Measurements from ENCODE around the gene ATP6V1F. TPM values are rescaled to one million over a fixed set of nuclear protein-coding genes. Genes with fewer than 3 reads are reported as not detected.

Gene ATP6V1F
- total RNA-seq, 2 experiments from 2014 or later = 124 to 140 TPM

- ChIA-PET CTCF (no interaction called here), POLR2A (no interaction called here)
- no peak overlapping the region for H3K4me3 Mint-ChIP-seq
- no peak for DNase-seq
- no peaks in the 10 kb centered on the region for H3K36me3 Mint-ChIP-seq (ENCODE audit: low read depth)
- peaks cover 14% of the 10 kb centered on the region for H3K27me3 Mint-ChIP-seq
- no peak overlapping the region for H3K27ac Mint-ChIP-seq
- peaks cover 1% of the 10 kb centered on the region for H3K4me1 Mint-ChIP-seq
- H3K9me3 Mint-ChIP-seq = no peaks in the 10 kb centered on the region
These were observed 27.9 kb downstream of the ATP6V1F start for GRCh38 chr7:128890306-128891109.

GRCh38 chr7:128891110-128891941, 28.7 kb downstream of the ATP6V1F start:
- Mint-ChIP-seq H3K4me3 (no peak overlapping the region), H3K4me1 (peaks cover 1% of the 10 kb centered on the region), H3K27me3 (peaks cover 13% of the 10 kb centered on the region), H3K9me3 (no peaks in the 10 kb centered on the region), H3K27ac (no peak overlapping the region), H3K36me3 (ENCODE audit: low read depth) (no peaks in the 10 kb centered on the region)
- ChIA-PET POLR2A (no interaction called here), CTCF (no interaction called here)
- no peak for DNase-seq

- Mint-ChIP-seq H3K4me3 (no peak overlapping the region), H3K27me3 (peaks cover 14% of the 10 kb centered on the region), H3K36me3 (ENCODE audit: low read depth) (no peaks in the 10 kb centered on the region), H3K4me1 (peaks cover 1% of the 10 kb centered on the region), H3K27ac (no peak overlapping the region), H3K9me3 (no peaks in the 10 kb centered on the region)
- ChIA-PET POLR2A (no interaction called here), CTCF (no interaction called here)
- no peak for DNase-seq
These were observed 29.2 kb downstream of the ATP6V1F start for GRCh38 chr7:128891942-128892269.

DNA sequence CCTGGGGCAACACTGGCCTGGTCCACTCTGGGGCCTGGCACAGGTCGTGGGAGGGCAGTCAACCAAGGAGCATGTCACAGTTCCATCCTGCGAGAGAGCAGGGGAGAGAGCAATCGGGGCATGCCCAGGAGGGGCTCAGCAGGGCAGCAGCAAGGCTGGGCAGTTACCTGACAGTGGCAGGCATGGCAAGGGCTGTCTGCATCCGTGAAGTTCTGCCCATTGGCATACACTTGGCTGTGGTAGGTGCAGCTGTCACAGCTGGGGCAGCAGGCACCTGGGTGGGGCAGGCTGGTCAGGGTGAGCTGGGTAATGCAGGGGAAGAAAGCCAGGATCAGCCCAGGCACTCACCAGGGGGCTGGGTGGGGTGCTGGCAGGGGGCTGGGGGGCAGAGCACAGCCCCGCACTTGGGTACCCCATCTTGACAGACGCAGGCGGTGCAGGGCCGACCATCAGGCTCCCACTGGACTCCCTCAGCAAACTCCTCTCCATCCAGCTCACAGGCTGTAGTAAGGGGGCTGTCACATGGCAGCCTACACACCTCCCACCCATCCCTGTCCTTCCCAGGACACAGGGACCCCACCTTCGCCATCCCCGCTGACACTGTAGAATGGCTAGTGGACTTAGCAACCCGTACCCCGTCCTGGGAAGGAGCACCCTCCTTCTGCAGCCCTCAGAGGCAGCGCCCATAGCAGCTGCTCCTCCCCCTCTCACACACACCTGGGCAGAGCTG, 30.0 kb downstream of the ATP6V1F start:
- Mint-ChIP-seq H3K9me3 (no peaks in the 10 kb centered on the region), H3K27ac (no peak overlapping the region), H3K4me3 (no peak overlapping the region), H3K27me3 (peaks cover 15% of the 10 kb centered on the region), H3K36me3 (ENCODE audit: low read depth) (no peaks in the 10 kb centered on the region), H3K4me1 (peaks cover 1% of the 10 kb centered on the region)
- DNase-seq = no peak
- POLR2A ChIA-PET = interaction anchor here (0.5 kb wide), 1 partner anchor 25 kb away, joined by 3 read pairs; no protein-coding TSS in a partner anchor
- CTCF ChIA-PET = no interaction called here

DNA sequence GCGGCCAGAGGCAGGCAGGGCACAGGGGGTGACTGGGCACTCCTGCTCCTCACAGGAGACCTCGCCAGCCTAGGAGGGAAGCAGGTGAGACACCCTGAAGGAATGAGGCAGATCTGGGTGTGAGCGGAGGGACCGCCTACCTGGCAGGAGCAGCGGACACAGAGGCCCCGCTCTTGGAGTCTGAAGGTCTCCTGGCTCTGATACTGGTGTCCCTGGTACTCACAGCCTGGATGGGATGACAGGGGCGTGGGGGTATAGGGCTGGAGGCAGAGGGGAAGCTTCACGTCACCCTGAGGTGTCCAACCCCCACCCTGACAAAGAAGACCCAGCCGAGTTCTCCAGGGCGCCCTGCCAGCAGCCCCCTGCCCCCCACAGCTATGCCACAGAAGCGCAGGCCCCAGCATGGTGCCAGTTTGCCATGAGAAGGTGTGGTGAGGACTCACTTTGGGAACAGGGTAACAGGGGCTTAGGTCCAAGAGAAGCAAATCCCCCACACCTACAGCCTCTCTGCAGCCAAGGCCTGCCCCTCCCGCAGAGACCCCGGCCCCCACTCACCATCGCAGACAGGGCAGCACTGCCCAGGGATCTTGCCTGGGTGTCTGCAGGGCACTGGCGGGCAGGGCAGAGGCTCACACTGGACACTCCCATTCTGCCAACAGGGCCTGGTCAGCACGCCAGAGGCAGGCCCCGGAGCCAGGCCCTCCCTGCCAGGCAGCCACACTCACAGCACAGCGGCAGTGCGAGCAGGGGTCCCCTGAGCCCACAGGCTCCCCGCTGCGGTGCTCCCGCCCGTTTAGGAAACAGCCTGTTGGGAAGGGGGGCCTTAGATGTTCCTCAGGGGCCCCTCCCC, 30.8 kb downstream of the ATP6V1F start:
- no peak overlapping the region for H3K4me3 Mint-ChIP-seq
- CTCF ChIA-PET = no interaction called here
- H3K9me3 Mint-ChIP-seq = peaks cover under 1% of the 10 kb centered on the region
- POLR2A ChIA-PET = interaction anchor here (0.5 kb wide), 1 partner anchor 26 kb away, joined by 3 read pairs; no protein-coding TSS in a partner anchor
- no peaks in the 10 kb centered on the region for H3K36me3 Mint-ChIP-seq (ENCODE audit: low read depth)
- DNase-seq = no peak
- peaks cover 1% of the 10 kb centered on the region for H3K4me1 Mint-ChIP-seq
- H3K27me3 Mint-ChIP-seq = peaks cover 17% of the 10 kb centered on the region
- H3K27ac Mint-ChIP-seq = no peak overlapping the region

GRCh38 chr7:128894101-128894440, 31.4 kb downstream of the ATP6V1F start:
- POLR2A ChIA-PET = no interaction called here
- H3K4me1 Mint-ChIP-seq = peaks cover 1% of the 10 kb centered on the region
- no peak for DNase-seq
- no peaks in the 10 kb centered on the region for H3K36me3 Mint-ChIP-seq (ENCODE audit: low read depth)
- H3K27me3 Mint-ChIP-seq = peaks cover 18% of the 10 kb centered on the region
- H3K27ac Mint-ChIP-seq = no peak overlapping the region
- CTCF ChIA-PET = interaction anchor here (1.3 kb wide), 1 partner anchor 11 kb away, joined by 3 read pairs; no protein-coding TSS in a partner anchor
- H3K9me3 Mint-ChIP-seq = peaks cover 2% of the 10 kb centered on the region
- no peak overlapping the region for H3K4me3 Mint-ChIP-seq

GRCh38 chr7:128895320-128895719, 32.7 kb downstream of the ATP6V1F start:
- Mint-ChIP-seq H3K27ac (no peak overlapping the region), H3K36me3 (ENCODE audit: low read depth) (no peaks in the 10 kb centered on the region), H3K27me3 (peaks cover 11% of the 10 kb centered on the region), H3K4me1 (no peaks in the 10 kb centered on the region), H3K9me3 (peaks cover 2% of the 10 kb centered on the region), H3K4me3 (no peak overlapping the region)
- ChIA-PET CTCF (interaction anchor here (1.3 kb wide), 1 partner anchor 12 kb away, joined by 3 read pairs; no protein-coding TSS in a partner anchor), POLR2A (no interaction called here)
- no peak for DNase-seq

DNA sequence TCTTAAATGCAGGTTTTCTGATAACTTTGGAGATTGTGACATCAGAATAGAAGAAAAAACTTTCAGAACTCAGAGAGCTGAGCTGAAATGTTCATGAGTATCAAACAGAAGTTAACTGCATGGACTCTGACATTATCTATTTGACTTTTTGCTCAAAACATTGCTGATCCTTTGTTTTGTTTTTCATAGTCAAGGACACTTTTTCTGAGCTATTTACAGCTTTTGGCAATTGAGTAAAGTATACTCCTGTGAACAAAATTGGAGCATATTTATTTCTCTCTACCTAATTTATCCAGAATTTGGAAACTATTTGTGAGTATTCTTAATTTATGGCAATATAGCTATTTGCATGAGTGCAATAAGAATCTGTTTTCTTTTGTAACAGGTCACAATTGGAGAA, 36.7 kb downstream of the ATP6V1F start:
- POLR2A ChIA-PET = no interaction called here
- CTCF ChIA-PET = interaction anchor here (0.9 to 1.6 kb wide), 3 partner anchors 13 to 192 kb away, joined by 3 to 5 read pairs (median 4); no protein-coding TSS in a partner anchor
- H3K36me3 Mint-ChIP-seq (ENCODE audit: low read depth) = no peaks in the 10 kb centered on the region
- no peak overlapping the region for H3K27ac Mint-ChIP-seq
- H3K27me3 Mint-ChIP-seq = peaks cover 17% of the 10 kb centered on the region
- no peaks in the 10 kb centered on the region for H3K4me1 Mint-ChIP-seq
- peaks cover 2% of the 10 kb centered on the region for H3K9me3 Mint-ChIP-seq
- no peak overlapping the region for H3K4me3 Mint-ChIP-seq
- no peak for DNase-seq

- no peaks in the 10 kb centered on the region for H3K36me3 Mint-ChIP-seq (ENCODE audit: low read depth)
- H3K4me1 Mint-ChIP-seq = no peaks in the 10 kb centered on the region
- peaks cover 17% of the 10 kb centered on the region for H3K27me3 Mint-ChIP-seq
- peaks cover 2% of the 10 kb centered on the region for H3K9me3 Mint-ChIP-seq
- no peak overlapping the region for H3K4me3 Mint-ChIP-seq
- no peak overlapping the region for H3K27ac Mint-ChIP-seq
- CTCF ChIA-PET = interaction anchor here (1.1 to 1.6 kb wide), 3 partner anchors 14 to 192 kb away, joined by 3 to 5 read pairs (median 4); no protein-coding TSS in a partner anchor
- POLR2A ChIA-PET = no interaction called here
- no peak for DNase-seq
These were observed 37.6 kb downstream of the ATP6V1F start for GRCh38 chr7:128900237-128900636.

- Mint-ChIP-seq H3K4me3 (no peak overlapping the region), H3K4me1 (no peaks in the 10 kb centered on the region), H3K9me3 (peaks cover 2% of the 10 kb centered on the region), H3K36me3 (ENCODE audit: low read depth) (no peaks in the 10 kb centered on the region), H3K27me3 (peaks cover 23% of the 10 kb centered on the region), H3K27ac (no peak overlapping the region)
- POLR2A ChIA-PET = interaction anchor here (1.0 kb wide), 1 partner anchor 188 kb away, joined by 4 read pairs; no protein-coding TSS in a partner anchor
- CTCF ChIA-PET = interaction anchor here (1.1 to 1.5 kb wide), 3 partner anchors 20 to 189 kb away, joined by 3 to 12 read pairs (median 5); no protein-coding TSS in a partner anchor
- DNase-seq = no peak
These were observed 40.3 kb downstream of the ATP6V1F start for GRCh38 chr7:128902761-128903585.

DNA sequence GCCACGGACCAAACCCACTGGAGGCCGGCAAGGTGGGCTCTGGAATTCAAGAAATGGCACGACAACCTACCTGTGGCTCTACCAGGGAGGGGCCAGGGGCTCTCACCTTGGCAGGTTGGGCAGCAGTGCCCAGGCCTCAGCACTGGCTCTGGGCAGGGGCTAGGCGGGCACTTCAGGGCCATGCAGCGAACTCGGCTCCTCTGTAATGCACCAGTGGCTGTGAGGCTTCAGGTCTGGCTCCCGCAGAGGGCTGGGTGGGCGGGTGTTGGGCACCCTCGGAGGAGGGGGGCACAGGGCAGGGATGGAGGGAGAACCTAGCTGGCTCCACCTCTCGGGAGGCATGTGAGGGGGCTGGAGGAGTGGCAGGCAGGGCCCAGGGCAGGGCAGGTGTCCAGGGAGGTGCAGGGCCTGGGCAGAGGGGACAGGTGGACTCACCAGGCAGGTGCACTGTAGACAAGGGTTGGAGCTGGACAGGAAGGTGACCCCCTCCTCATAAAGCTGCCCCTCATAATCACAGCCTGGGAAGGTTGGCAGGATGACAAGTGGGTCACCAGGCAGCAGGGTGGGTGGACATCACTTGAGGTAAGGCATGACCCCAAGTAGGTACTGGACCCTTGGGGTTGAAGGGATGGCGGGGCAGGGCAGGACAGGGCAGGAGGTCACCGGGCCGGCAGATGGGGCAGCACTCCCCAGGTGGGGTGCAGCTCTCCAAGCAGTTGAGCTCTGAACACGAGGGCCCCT, 41.1 kb downstream of the ATP6V1F start:
- H3K9me3 Mint-ChIP-seq = no peaks in the 10 kb centered on the region
- no peak for DNase-seq
- ChIA-PET CTCF (interaction anchor here (1.1 to 1.5 kb wide), 2 partner anchors 20 to 188 kb away, joined by 3 to 12 read pairs; no protein-coding TSS in a partner anchor), POLR2A (interaction anchor here (1.0 kb wide), 1 partner anchor 187 kb away, joined by 4 read pairs; no protein-coding TSS in a partner anchor)
- peaks cover 20% of the 10 kb centered on the region for H3K27me3 Mint-ChIP-seq
- no peak overlapping the region for H3K27ac Mint-ChIP-seq
- H3K4me1 Mint-ChIP-seq = no peaks in the 10 kb centered on the region
- H3K36me3 Mint-ChIP-seq (ENCODE audit: low read depth) = no peaks in the 10 kb centered on the region
- H3K4me3 Mint-ChIP-seq = no peak overlapping the region
